DOHH2 (cell line): ENCODE data around the gene ITGA11.

Experiments
- EZH2phosphoT487 ChIP-seq: fragments of 200-600 bp; sonication (generic); IDR thresholded peaks from 2 replicates; pipeline ENCODE4 v1.6.1; 2017; ENCODE audit warnings: borderline replicate concordance, mild to moderate bottlenecking, antibody characterized with exemption, low read length, moderate library complexity, mixed read lengths
- TF ChIP-seq, protein P1 (sequence below): fragments of 200-600 bp; sonication (generic); IDR thresholded peaks from one replicate; pipeline ENCODE4 v1.5.1; 2014; ENCODE audit warnings: antibody characterized with exemption, mild to moderate bottlenecking, low read depth, low read length; ENCODE audit not compliant: poor library complexity, severe bottlenecking

DNA sequence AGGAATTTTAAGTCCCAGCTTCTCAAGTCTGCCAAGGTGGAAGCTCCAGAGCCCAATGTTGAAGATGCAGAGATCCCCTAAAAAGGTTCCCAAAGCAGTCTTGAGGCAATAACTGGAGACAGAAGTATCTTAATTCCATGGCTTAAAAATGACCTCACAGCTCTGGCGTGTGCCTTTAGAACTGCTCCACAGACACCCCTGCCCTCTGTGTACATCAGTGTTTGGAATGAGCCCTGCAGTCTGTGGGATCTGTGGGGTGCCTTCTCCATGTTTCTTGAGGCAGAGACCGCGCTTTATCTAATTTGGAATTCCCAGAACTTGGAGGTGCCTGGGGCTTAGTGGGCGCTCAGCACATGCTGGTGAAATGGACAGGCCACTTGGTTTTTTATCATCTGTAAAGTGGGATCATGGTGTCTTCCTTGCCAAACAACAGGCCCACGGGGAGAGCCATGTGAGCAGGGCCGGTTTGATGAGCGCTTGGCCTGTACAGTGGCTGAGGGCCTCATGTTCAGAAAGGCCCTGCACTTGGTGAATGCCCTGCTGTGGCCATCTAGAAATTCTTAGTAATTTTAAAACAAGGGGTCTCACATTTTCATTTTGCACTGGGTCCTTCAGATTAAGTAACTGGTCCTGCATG, 7.1 kb downstream of the ITGA11 start:
- TF ChIP-seq, protein P1, sequence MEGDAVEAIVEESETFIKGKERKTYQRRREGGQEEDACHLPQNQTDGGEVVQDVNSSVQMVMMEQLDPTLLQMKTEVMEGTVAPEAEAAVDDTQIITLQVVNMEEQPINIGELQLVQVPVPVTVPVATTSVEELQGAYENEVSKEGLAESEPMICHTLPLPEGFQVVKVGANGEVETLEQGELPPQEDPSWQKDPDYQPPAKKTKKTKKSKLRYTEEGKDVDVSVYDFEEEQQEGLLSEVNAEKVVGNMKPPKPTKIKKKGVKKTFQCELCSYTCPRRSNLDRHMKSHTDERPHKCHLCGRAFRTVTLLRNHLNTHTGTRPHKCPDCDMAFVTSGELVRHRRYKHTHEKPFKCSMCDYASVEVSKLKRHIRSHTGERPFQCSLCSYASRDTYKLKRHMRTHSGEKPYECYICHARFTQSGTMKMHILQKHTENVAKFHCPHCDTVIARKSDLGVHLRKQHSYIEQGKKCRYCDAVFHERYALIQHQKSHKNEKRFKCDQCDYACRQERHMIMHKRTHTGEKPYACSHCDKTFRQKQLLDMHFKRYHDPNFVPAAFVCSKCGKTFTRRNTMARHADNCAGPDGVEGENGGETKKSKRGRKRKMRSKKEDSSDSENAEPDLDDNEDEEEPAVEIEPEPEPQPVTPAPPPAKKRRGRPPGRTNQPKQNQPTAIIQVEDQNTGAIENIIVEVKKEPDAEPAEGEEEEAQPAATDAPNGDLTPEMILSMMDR, result no peak
- TF ChIP-seq EZH2phosphoT487, result no peak
